Spleen (tissue), 11 donors: ENCODE data around the gene CEP20. TPM values are rescaled to one million over a fixed set of nuclear protein-coding genes. Genes with fewer than 3 reads are reported as not detected.

Source experiments
- DNase-seq: peaks from one replicate; pipeline ENCODE4 v3.0.0-alpha.2; 2020
- H3K27ac ChIP-seq, 8 donors: fragments of 200-600 bp; sonication (generic) in 7 of 8; 1 replicate in 4 of 8; 2 replicates in 4 of 8; pipeline versions ENCODE4 v1.5.0 to v1.8.0; 2016 to 2021; ENCODE audit warnings: inconsistent platforms in 4 of 8, mild to moderate bottlenecking in 4 of 8, moderate library complexity in 1 of 8
- H3K27me3 ChIP-seq, 7 donors: fragments of 200-600 bp; sonication (generic) in 6 of 7; replicated peaks in 1 of 7; 1 replicate in 4 of 7; 2 replicates in 3 of 7; pipeline versions ENCODE4 v1.5.0 to v1.8.0; 2016 to 2021; ENCODE audit warnings: inconsistent platforms in 3 of 7, mild to moderate bottlenecking in 1 of 7
- H3K36me3 ChIP-seq, 6 donors: fragments of 200-600 bp; sonication (generic) in 5 of 6; 1 replicate in 4 of 6; 2 replicates in 2 of 6; pipeline versions ENCODE4 v1.5.0 to v1.8.0; 2016 to 2021; ENCODE audit warnings: inconsistent platforms in 2 of 6
- H3K4me1 ChIP-seq, 6 donors: fragments of 200-600 bp; sonication (generic) in 5 of 6; 1 replicate in 3 of 6; 2 replicates in 3 of 6; pipeline versions ENCODE4 v1.5.0 to v1.8.0; 2016 to 2021; ENCODE audit warnings: inconsistent platforms in 3 of 6
- H3K4me3 ChIP-seq, 8 donors: fragments of 200-600 bp; sonication (generic) in 7 of 8; 1 replicate in 4 of 8; 2 replicates in 4 of 8; pipeline versions ENCODE4 v1.5.0 to v1.8.0; 2016 to 2021; ENCODE audit warnings: inconsistent platforms in 4 of 8, mild to moderate bottlenecking in 4 of 8, moderate library complexity in 2 of 8
- H3K9me3 ChIP-seq, 8 donors: fragments of 200-600 bp; sonication (generic) in 7 of 8; 1 replicate in 4 of 8; 2 replicates in 4 of 8; pipeline versions ENCODE4 v1.5.0 to v1.8.0; 2016 to 2021; ENCODE audit warnings: inconsistent platforms in 4 of 8
- CTCF ChIP-seq, 11 experiments: fragments of 200-600 bp in 7 of 11; fragments of 450-650 bp in 4 of 11; sonication (generic) in 4 of 11; IDR thresholded peaks in 8 of 11; conservative IDR thresholded peaks in 3 of 11; 1 replicate in 7 of 11; 2 replicates in 4 of 11; pipeline versions ENCODE4 v1.4.0 to v1.8.0; 2016 to 2021; ENCODE audit warnings: antibody characterized with exemption in 11 of 11, inconsistent platforms in 4 of 11, mild to moderate bottlenecking in 1 of 11
- POLR2A ChIP-seq, 3 donors: fragments of 450-650 bp; IDR thresholded peaks; one replicate each; pipeline ENCODE4 v1.5.1; 2017; ENCODE audit warnings: antibody characterized with exemption in 3 of 3, mild to moderate bottlenecking in 1 of 3
- POLR2AphosphoS5 ChIP-seq, 3 donors: sonication (generic); formaldehyde crosslinking; IDR thresholded peaks; one replicate each; pipeline ENCODE4 v1.5.1; 2017; ENCODE audit warnings: antibody characterized with exemption in 3 of 3
- WGBS, 5 donors: extraction: QIAGEN DNeasy Blood & Tissue Kit in 3 of 5; methylation state at CpG; one replicate each; pipeline versions ENCODE4 v1.1.5 to v1.1.7; 2013 to 2018; 5-methylcytosine and 5-hydroxymethylcytosine counted together
- intact Hi-C: fragments of 100-400 bp; cut with DNase I; formaldehyde crosslinking; loops from one replicate; pipeline ENCODE4 v1.15.0; 2023; ENCODE audit warnings: low total_unique reads
- polyA plus RNA-seq, 3 donors: library from polyadenylated mRNA; stranded (reverse); fragments of 200-250 nt; gene quantifications; one replicate each; pipeline ENCODE4 v1.2.1, GENCODE V29; 2013
- total RNA-seq, 7 donors: library from RNA; depleted of rRNA in 3 of 7; stranded (reverse); fragments of >200 nt in 3 of 7; fragmentation: NEBNext Ultra II Directional in 4 of 7; extraction: Animal tissue kit (Norgen Biotek cat#: 25700) in 4 of 7; gene quantifications; one replicate each; pipeline versions ENCODE4 v1.1.0 to v1.2.1, GENCODE V29; 2016 to 2021
- donor health status: healthy with polysubstance abuse.
- donor health status: DM: no; HTN: no; CAD: no; lungs with moderate emphysema.
- donor health status: DM: no; HTN: no; CAD: no.
- donor health status: Bipolar disorder and iron deficiency.
- donor health status: healthy.
- donor health status: DM: no; HTN: no; CAD: no.
- donor health status: DM: yes; HTN: yes; CAD: no.

Gene CEP20
- total and polyA plus RNA-seq, 10 donors = 14.7 to 29.2 (median 25.6) TPM

- no peak overlapping the region for H3K4me3 ChIP-seq
- peaks cover 0 to 14% (median 0%) of the 10 kb centered on the region in 6 donors for H3K36me3 ChIP-seq
- intact Hi-C loops = no loop called here
- TF ChIP-seq POLR2AphosphoS5 (IDR thresholded peaks at IDR 0.05) (no peak), POLR2A (IDR thresholded peaks at IDR 0.05) (no peak), CTCF (IDR thresholded peaks at IDR 0.05 in 8 of 11, conservative IDR thresholded peaks at IDR 0.05 in 3 of 11) (no peak)
- no peak overlapping the region for H3K27ac ChIP-seq
- no peaks in the 10 kb centered on the region for H3K9me3 ChIP-seq
- WGBS, 5 donors = 93 to 98% (median 94%) methylated on average over 11 of the region's 11 CpGs
- DNase-seq = peak; percentile 31
- H3K4me1 ChIP-seq = peaks cover 0 to 31% (median 5%) of the 10 kb centered on the region in 6 donors
- H3K27me3 ChIP-seq = no peaks in the 10 kb centered on the region
Observed at GRCh38 chr16:15837761-15838160, 50.6 kb downstream of the CEP20 start.

- TF ChIP-seq POLR2A (IDR thresholded peaks at IDR 0.05) (no peak), CTCF (IDR thresholded peaks at IDR 0.05 in 8 of 11, conservative IDR thresholded peaks at IDR 0.05 in 3 of 11) (no peak), POLR2AphosphoS5 (IDR thresholded peaks at IDR 0.05) (no peak)
- Histone ChIP-seq H3K4me1 (peaks cover 0 to 31% (median 5%) of the 10 kb centered on the region in 6 donors), H3K27me3 (no peaks in the 10 kb centered on the region), H3K4me3 (no peak overlapping the region), H3K9me3 (no peaks in the 10 kb centered on the region), H3K27ac (no peak overlapping the region), H3K36me3 (peaks cover 0 to 14% (median 0%) of the 10 kb centered on the region in 6 donors)
- 78 to 87% (median 83%) methylated on average over 10 of the region's 10 CpGs for WGBS, 5 donors
- intact Hi-C loops = no loop called here
- peak; percentile 1 for DNase-seq
Observed at GRCh38 chr16:15836965-15837611, 51.3 kb downstream of the CEP20 start.

GRCh38 chr16:15836074-15836473 is 52.3 kb downstream of the CEP20 start:
- intact Hi-C loops = no loop called here
- peak overlapping the region in 2 of 8 donors; percentile 19 to 26 for H3K27ac ChIP-seq
- DNase-seq = no peak
- no peak overlapping the region for H3K4me3 ChIP-seq
- H3K9me3 ChIP-seq = no peaks in the 10 kb centered on the region
- peaks cover 0 to 39% (median 8%) of the 10 kb centered on the region in 6 donors for H3K4me1 ChIP-seq
- no peak for TF ChIP-seq POLR2A (IDR thresholded peaks at IDR 0.05)
- no peak for TF ChIP-seq CTCF (IDR thresholded peaks at IDR 0.05 in 8 of 11, conservative IDR thresholded peaks at IDR 0.05 in 3 of 11)
- TF ChIP-seq POLR2AphosphoS5 (IDR thresholded peaks at IDR 0.05) = no peak
- 85 to 95% (median 88%) methylated on average over 6 of the region's 6 CpGs for WGBS, 5 donors
- peaks cover 0 to 14% (median 0%) of the 10 kb centered on the region in 6 donors for H3K36me3 ChIP-seq
- H3K27me3 ChIP-seq = no peaks in the 10 kb centered on the region

- intact Hi-C loops = no loop called here
- Histone ChIP-seq H3K27me3 (no peaks in the 10 kb centered on the region), H3K9me3 (no peaks in the 10 kb centered on the region), H3K4me1 (peaks cover 0 to 46% (median 9%) of the 10 kb centered on the region in 6 donors), H3K27ac (peak overlapping the region in 2 of 8 donors; percentile 2 to 26), H3K4me3 (no peak overlapping the region), H3K36me3 (peaks cover 0 to 14% (median 0%) of the 10 kb centered on the region in 6 donors)
- WGBS, 5 donors = 28 to 50% (median 39%) methylated on average over 2 of the region's 2 CpGs
- TF ChIP-seq CTCF (IDR thresholded peaks at IDR 0.05 in 8 of 11, conservative IDR thresholded peaks at IDR 0.05 in 3 of 11) (no peak), POLR2AphosphoS5 (IDR thresholded peaks at IDR 0.05) (no peak), POLR2A (IDR thresholded peaks at IDR 0.05) (no peak)
- DNase-seq = no peak
Observed at GRCh38 chr16:15835136-15835878, 53.1 kb downstream of the CEP20 start.
